Muscle of leg (tissue), 11 donors: Measurements from ENCODE around the gene TRIM71. TPM values are rescaled to one million over a fixed set of nuclear protein-coding genes. Genes with fewer than 3 reads are reported as not detected.
A peak's percentile ranks its signal among the peaks of the same experiment; 100 is the strongest.
"Not testable (repeated sequence)": the region's sequence is repeated elsewhere in the genome, so short reads cannot be mapped to it uniquely, and the experiment has no call there.

Experiments used
- DNase-seq: peaks from one replicate; pipeline ENCODE4 v3.0.0; 2013
- H3K27ac ChIP-seq: one replicate; pipeline ENCODE4 v1.5.1; 2013; ENCODE audit warnings: mild to moderate bottlenecking, low read length, control low read depth
- H3K27me3 ChIP-seq: one replicate; pipeline ENCODE4 v1.6.1; 2013; ENCODE audit warnings: low read length; ENCODE audit not compliant: control insufficient read depth, insufficient read depth
- H3K36me3 ChIP-seq: one replicate; pipeline ENCODE4 v1.6.1; 2013; ENCODE audit warnings: low read length; ENCODE audit not compliant: control insufficient read depth, insufficient read depth
- H3K4me1 ChIP-seq: one replicate; pipeline ENCODE4 v1.6.1; 2013; ENCODE audit warnings: low read length; ENCODE audit not compliant: control insufficient read depth, insufficient read depth
- H3K4me3 ChIP-seq: one replicate; pipeline ENCODE4 v1.5.1; 2013; ENCODE audit warnings: low read length, control low read depth
- H3K9me3 ChIP-seq: replicated peaks from 2 replicates; pipeline ENCODE4 v1.6.1; 2013; ENCODE audit warnings: low read depth, low read length; ENCODE audit not compliant: control insufficient read depth
- WGBS: methylation state at CpG from one replicate; pipeline ENCODE4 v1.1.5; 2013; ENCODE audit warnings: missing lambda C conversion rate; ENCODE audit not compliant: insufficient coverage; 5-methylcytosine and 5-hydroxymethylcytosine counted together
- polyA plus RNA-seq, 8 donors: library from polyadenylated mRNA; unstranded; fragments of 120-200 nt; gene quantifications; one replicate each; pipeline versions ENCODE4 v1.2.1 to v1.2.3, GENCODE V29; 2013; ENCODE audit warnings: inconsistent platforms in 1 of 8, low replicate concordance in 1 of 8; ENCODE audit not compliant: insufficient read length in 8 of 8, insufficient read depth in 1 of 8
- total RNA-seq: library from RNA; stranded (reverse); fragments of 120-200 nt; gene quantifications from one replicate; pipeline ENCODE4 v1.2.4, GENCODE V29; 2013

Gene TRIM71
- total and polyA plus RNA-seq, 9 donors: 0.13 to 0.44 (median 0.18) TPM

- peaks cover 24% of the 10 kb centered on the region for H3K27me3 ChIP-seq
Observed at GRCh38 chr3:32842531-32842931, 24.7 kb downstream of the TRIM71 start.

GRCh38 chr3:32842987-32843386 is 25.2 kb downstream of the TRIM71 start:
- H3K27me3 ChIP-seq: peaks cover 19% of the 10 kb centered on the region
- no peak overlapping the region for H3K4me3 ChIP-seq
- H3K36me3 ChIP-seq: no peaks in the 10 kb centered on the region
- no peak overlapping the region for H3K27ac ChIP-seq
- WGBS: 20% methylated on average over 2 of the region's 2 CpGs
- no peaks in the 10 kb centered on the region for H3K9me3 ChIP-seq
- no peaks in the 10 kb centered on the region for H3K4me1 ChIP-seq
- no peak for DNase-seq

More at GRCh38 chr3:32842531-32842931, 24.7 kb downstream of the TRIM71 start:
- H3K9me3 ChIP-seq: no peaks in the 10 kb centered on the region
- WGBS: 0% methylated on average over 2 of the region's 3 CpGs
- H3K27ac ChIP-seq: no peak overlapping the region
- no peaks in the 10 kb centered on the region for H3K4me1 ChIP-seq
- DNase-seq: no peak
- no peak overlapping the region for H3K4me3 ChIP-seq
- H3K36me3 ChIP-seq: no peaks in the 10 kb centered on the region

GRCh38 chr3:32843510-32844321 is 25.9 kb downstream of the TRIM71 start:
- peaks cover 13% of the 10 kb centered on the region for H3K27me3 ChIP-seq
- DNase-seq: no peak
- H3K36me3 ChIP-seq: no peaks in the 10 kb centered on the region
- H3K4me3 ChIP-seq: no peak overlapping the region
- no peak overlapping the region for H3K27ac ChIP-seq
- no peaks in the 10 kb centered on the region for H3K9me3 ChIP-seq
- H3K4me1 ChIP-seq: no peaks in the 10 kb centered on the region
- WGBS: 47% methylated on average over 13 of the region's 17 CpGs

- Histone ChIP-seq H3K9me3 (no peaks in the 10 kb centered on the region), H3K27ac (no peak overlapping the region), H3K27me3 (peaks cover 11% of the 10 kb centered on the region), H3K36me3 (no peaks in the 10 kb centered on the region), H3K4me3 (no peak overlapping the region), H3K4me1 (no peaks in the 10 kb centered on the region)
- WGBS: 72% methylated on average over 5 of the region's 7 CpGs
- no peak for DNase-seq
Observed at GRCh38 chr3:32844322-32844654, 26.5 kb downstream of the TRIM71 start.

GRCh38 chr3:32844914-32845313 is 27.1 kb downstream of the TRIM71 start:
- H3K9me3 ChIP-seq: no peaks in the 10 kb centered on the region
- DNase-seq: no peak
- no peaks in the 10 kb centered on the region for H3K4me1 ChIP-seq
- H3K36me3 ChIP-seq: no peaks in the 10 kb centered on the region
- peaks cover 6% of the 10 kb centered on the region for H3K27me3 ChIP-seq
- H3K27ac ChIP-seq: no peak overlapping the region
- H3K4me3 ChIP-seq: no peak overlapping the region
- no CpG with 5 or more reads among the region's 1 CpG for WGBS

- H3K4me1 ChIP-seq, H3K27ac ChIP-seq, H3K27me3 ChIP-seq, H3K4me3 ChIP-seq, H3K9me3 ChIP-seq, H3K36me3 ChIP-seq, DNase-seq: not testable (repeated sequence)
- 83% methylated on average over 4 of the region's 6 CpGs for WGBS
Observed at GRCh38 chr3:32845546-32845945, 27.7 kb downstream of the TRIM71 start.

GRCh38 chr3:32847045-32847444 is 29.2 kb downstream of the TRIM71 start:
- H3K4me3 ChIP-seq, DNase-seq, H3K36me3 ChIP-seq, H3K4me1 ChIP-seq, H3K27me3 ChIP-seq, H3K27ac ChIP-seq, H3K9me3 ChIP-seq: not testable (repeated sequence)
- WGBS: 84% methylated on average over 11 of the region's 15 CpGs

- DNase-seq: peak; percentile 44
- Histone ChIP-seq H3K9me3 (no peaks in the 10 kb centered on the region), H3K4me1 (peaks cover 2% of the 10 kb centered on the region), H3K4me3 (no peak overlapping the region), H3K27ac (no peak overlapping the region), H3K36me3 (no peaks in the 10 kb centered on the region), H3K27me3 (peaks cover 2% of the 10 kb centered on the region)
- WGBS: no CpG with 5 or more reads among the region's 1 CpG
Observed at GRCh38 chr3:32847528-32847927, 29.7 kb downstream of the TRIM71 start.

- Histone ChIP-seq H3K36me3 (no peaks in the 10 kb centered on the region), H3K27me3 (peaks cover 2% of the 10 kb centered on the region), H3K4me3 (no peak overlapping the region), H3K9me3 (no peaks in the 10 kb centered on the region), H3K27ac (no peak overlapping the region), H3K4me1 (peaks cover 2% of the 10 kb centered on the region)
- 100% methylated on average over 1 of the region's 4 CpGs for WGBS
- DNase-seq: no peak
Observed at GRCh38 chr3:32848215-32848614, 30.4 kb downstream of the TRIM71 start.

GRCh38 chr3:32849046-32849445 is 31.2 kb downstream of the TRIM71 start:
- no peak for DNase-seq
- no peak overlapping the region for H3K27ac ChIP-seq
- peaks cover 2% of the 10 kb centered on the region for H3K4me1 ChIP-seq
- H3K36me3 ChIP-seq: no peaks in the 10 kb centered on the region
- WGBS: 74% methylated on average over 2 of the region's 4 CpGs
- H3K27me3 ChIP-seq: peaks cover 2% of the 10 kb centered on the region
- H3K9me3 ChIP-seq: no peaks in the 10 kb centered on the region
- H3K4me3 ChIP-seq: no peak overlapping the region

GRCh38 chr3:32850226-32850625 is 32.4 kb downstream of the TRIM71 start:
- DNase-seq: peak; percentile 30
- Histone ChIP-seq H3K36me3 (no peaks in the 10 kb centered on the region), H3K9me3 (no peaks in the 10 kb centered on the region), H3K4me3 (no peak overlapping the region), H3K4me1 (peaks cover 2% of the 10 kb centered on the region), H3K27me3 (peaks cover 2% of the 10 kb centered on the region), H3K27ac (no peak overlapping the region)
- WGBS: 80% methylated on average over 1 of the region's 3 CpGs
